ENCODE results near the gene CXCL16.
A peak's percentile ranks its signal among the peaks of the same experiment; 100 is the strongest.

The CXCL16 gene

DNA sequence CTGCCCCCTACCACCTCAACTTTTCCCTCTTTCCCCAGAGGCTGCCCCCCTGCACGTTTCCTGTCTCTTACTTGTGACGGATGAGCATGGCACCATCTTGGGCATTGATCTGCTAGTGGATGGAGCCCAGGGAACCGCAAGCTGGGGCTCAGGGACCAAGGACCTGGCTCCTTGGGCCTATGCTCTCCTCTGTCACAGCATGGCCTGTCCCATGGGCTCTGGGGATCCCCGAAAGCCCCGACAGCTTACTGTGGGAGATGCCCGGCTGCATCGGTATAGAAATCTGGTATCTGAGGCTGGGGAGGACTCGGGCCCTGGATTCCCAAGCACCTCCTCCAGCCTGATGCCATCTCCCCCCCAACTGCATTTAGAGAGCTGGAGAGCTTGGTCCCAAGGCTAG, 1.8 kb upstream of the CXCL16 start:
- H3K9me3 Mint-ChIP-seq (ENCODE audit: low read depth) = no peaks in the 10 kb centered on the region
- H3K36me3 Mint-ChIP-seq = no peaks in the 10 kb centered on the region
- no peak overlapping the region for H3K27ac Mint-ChIP-seq
- peaks cover 19% of the 10 kb centered on the region for H3K4me1 Mint-ChIP-seq (ENCODE audit: low read depth)
- H3K4me3 Mint-ChIP-seq = peak overlapping the region; percentile 11
- no peaks in the 10 kb centered on the region for H3K27me3 Mint-ChIP-seq

DNA sequence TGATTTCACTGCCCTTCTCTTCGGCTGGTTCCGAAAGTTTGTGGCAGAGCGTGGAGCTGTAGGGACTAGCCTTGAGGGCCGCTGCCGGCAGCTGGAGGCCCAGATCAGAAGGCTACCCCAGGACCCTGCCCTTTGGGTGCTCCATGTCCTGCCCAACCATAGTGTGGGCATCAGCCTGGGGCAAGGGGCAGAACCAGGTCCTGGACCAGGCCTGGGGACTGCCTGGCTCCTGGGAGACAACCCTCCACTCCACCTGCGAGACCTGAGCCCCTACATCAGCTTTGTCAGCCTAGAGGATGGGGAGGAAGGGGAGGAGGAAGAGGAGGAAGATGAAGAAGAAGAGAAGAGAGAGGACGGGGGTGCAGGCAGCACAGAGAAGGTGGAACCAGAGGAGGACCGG, 856 bp upstream of the CXCL16 start:
- Mint-ChIP-seq H3K27ac (peak overlapping the region; percentile 75), H3K36me3 (no peaks in the 10 kb centered on the region), H3K9me3 (ENCODE audit: low read depth) (no peaks in the 10 kb centered on the region), H3K4me1 (ENCODE audit: low read depth) (peaks cover 19% of the 10 kb centered on the region), H3K27me3 (no peaks in the 10 kb centered on the region), H3K4me3 (peak overlapping the region; percentile 85)

DNA sequence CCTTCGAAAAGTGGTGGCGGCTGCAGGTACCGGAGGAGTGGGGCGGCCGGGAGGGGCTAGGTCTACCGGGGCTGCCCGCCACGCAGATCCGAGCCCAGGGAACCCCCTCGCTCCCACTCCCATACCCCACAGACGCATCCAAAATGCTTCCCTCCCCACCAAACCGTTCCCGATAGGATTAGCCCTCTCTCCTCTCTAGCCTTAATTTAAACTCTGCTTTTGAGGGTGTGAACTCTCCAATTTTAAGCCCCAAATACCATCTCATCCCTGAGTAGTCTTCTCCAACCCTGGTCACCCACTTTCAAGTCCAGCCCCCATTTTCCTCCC, 260 bp upstream of the CXCL16 start:
- no peaks in the 10 kb centered on the region for H3K9me3 Mint-ChIP-seq (ENCODE audit: low read depth)
- H3K27me3 Mint-ChIP-seq = no peaks in the 10 kb centered on the region

DNA sequence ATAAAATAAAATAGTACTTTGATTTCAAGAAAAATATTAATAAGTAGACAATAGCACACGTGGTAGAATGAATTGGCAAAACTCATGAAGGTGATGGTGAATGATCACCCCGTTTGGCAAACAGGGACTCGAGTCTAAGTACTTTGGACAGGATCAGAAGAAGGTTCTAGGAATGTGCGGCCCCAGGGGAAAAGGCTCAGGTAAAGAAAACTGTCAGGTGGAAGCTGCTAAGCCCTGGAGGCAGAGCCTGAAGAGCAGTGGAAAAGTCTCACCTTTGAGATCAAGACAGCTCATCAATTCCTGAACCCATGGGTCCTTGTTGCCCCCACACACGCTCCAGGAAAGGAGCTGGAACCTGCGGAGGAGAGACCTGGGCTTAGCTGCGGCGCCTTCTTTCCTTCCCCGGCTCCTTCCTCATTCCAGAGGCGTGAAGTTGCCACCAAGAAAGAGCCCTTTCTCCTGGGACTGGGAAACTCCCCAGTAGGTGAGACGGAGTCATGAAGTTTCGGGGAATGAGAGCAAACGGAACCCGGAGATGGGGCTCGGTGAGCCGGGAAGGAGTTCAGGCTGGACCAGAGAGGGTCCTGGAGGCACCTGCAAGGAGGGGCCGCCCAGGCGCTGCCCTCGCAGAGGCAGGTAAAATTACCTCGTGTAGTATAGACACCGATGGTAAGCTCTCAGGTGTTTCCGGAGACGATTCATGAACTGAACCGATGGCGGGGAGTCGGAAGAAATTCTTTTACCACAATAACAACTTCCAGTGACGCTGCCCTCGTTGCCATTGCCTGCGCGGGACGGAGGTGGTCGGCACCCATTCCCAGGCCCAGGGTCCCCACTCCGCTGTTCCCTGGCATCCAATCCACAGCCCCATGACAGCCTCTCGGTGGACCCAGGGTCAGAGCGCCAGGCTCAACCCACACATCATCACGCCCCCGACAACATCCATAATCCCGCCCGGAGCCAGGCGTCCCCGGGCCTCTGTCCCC, 1.3 kb downstream of the CXCL16 start:
- peak overlapping the region; percentile 41 for H3K27ac Mint-ChIP-seq
- no peaks in the 10 kb centered on the region for H3K9me3 Mint-ChIP-seq (ENCODE audit: low read depth)
- peak overlapping the region; percentile 82 for H3K4me3 Mint-ChIP-seq
- H3K36me3 Mint-ChIP-seq = no peaks in the 10 kb centered on the region
- no peaks in the 10 kb centered on the region for H3K27me3 Mint-ChIP-seq
- peaks cover 22% of the 10 kb centered on the region for H3K4me1 Mint-ChIP-seq (ENCODE audit: low read depth)

More for the DNA sequence above, 260 bp upstream of the CXCL16 start:
- peak overlapping the region; percentile 85 for H3K4me3 Mint-ChIP-seq
- peak overlapping the region; percentile 75 for H3K27ac Mint-ChIP-seq
- H3K36me3 Mint-ChIP-seq = no peaks in the 10 kb centered on the region
- peaks cover 16% of the 10 kb centered on the region for H3K4me1 Mint-ChIP-seq (ENCODE audit: low read depth)

DNA sequence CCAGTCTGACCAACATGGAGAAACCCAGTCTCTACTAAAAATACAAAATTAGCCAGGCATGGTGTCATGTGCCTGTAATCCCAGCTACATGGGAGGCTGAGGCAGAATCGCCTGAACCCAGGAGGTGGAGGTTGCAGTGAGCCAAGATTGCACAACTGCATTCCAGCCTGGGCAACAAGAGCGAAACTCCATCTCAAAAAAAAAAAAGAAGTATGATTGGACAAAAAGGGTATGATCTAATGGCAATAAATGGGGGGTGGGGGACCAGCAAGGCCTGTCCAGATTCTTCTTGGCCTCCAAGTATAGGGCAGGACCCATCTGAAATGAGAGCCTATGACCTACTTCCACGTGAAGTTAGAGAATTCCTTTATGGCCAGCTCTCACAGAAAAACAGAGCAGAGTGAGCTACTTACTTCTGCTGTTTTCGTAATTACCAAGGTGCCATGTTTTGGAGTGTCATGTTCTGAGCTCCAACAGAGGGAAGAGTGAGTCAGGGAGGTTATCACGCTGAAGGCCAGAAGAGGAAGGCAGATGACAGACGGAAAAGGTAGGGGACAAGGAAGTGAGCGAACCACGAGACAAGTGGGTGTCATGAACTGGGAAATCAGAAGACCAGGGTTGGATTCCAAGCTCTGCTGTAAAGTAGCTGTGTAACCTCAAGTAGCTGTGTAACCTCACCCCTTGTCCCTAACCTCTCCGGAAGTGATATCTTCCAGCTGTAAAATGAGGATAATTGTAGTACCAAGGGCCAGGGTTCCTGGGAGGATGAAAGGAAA, 3.7 kb downstream of the CXCL16 start:
- H3K27me3 Mint-ChIP-seq = no peaks in the 10 kb centered on the region
- no peaks in the 10 kb centered on the region for H3K9me3 Mint-ChIP-seq (ENCODE audit: low read depth)
- H3K36me3 Mint-ChIP-seq = no peaks in the 10 kb centered on the region
- no peak overlapping the region for H3K27ac Mint-ChIP-seq
- H3K4me1 Mint-ChIP-seq (ENCODE audit: low read depth) = peaks cover 34% of the 10 kb centered on the region
- H3K4me3 Mint-ChIP-seq = no peak overlapping the region

DNA sequence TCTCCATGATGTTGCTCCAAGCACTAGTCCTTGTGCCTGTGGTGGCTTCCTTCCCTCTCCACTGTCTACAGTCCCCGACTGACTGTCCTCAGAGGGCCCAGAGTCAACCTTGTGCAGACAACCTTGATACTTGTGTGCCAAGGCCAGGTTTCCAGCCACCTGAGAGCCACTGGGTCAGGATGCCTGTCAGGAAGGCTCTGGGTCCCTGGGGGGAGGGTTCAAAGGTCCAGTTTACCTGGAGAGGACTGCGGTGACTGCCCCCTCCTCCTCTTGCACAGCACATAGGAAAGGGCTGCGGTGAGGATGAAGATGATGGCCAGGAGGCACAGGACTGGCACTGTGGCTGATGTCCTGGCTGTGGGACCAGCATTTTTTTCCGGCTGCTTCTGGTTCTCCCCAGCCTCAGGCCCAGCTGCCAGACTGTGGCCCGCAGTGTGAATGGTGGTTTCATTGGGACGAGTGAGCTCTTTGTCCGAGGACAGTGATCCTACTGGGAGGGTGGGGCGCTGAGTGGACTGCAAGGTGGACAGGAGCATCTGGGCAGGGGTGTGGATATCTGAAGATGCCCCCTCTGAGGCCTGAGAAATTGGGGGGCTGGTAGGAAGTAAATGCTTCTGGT, 4.8 kb downstream of the CXCL16 start:
- Mint-ChIP-seq H3K9me3 (ENCODE audit: low read depth) (no peaks in the 10 kb centered on the region), H3K27ac (no peak overlapping the region), H3K36me3 (no peaks in the 10 kb centered on the region), H3K4me1 (ENCODE audit: low read depth) (peaks cover 36% of the 10 kb centered on the region), H3K4me3 (no peak overlapping the region), H3K27me3 (no peaks in the 10 kb centered on the region)

DNA sequence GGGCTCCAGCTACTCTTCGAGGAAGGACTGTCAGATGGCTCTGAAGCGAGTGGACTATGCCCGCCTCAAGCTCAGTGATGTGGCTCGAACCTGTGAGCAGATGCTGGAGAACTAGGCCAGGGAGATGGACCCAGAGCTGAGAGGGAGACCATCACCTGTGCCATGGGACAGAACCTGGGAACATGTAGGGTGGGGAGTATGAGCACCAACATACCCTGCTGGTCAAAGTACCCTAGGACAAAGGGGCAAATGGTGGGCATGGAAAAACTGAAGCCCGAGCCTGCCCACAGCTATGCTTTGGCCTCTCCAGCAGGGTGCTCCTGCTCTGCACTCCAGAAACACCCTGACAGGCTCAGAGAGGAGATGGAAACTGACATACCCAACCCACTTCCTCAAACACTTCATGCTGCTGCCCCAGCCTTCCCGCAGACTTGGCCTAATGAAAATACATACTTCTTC, 6.6 kb downstream of the CXCL16 start:
- peaks cover 28% of the 10 kb centered on the region for H3K4me1 Mint-ChIP-seq (ENCODE audit: low read depth)
- H3K4me3 Mint-ChIP-seq = peak overlapping the region; percentile 51
- no peaks in the 10 kb centered on the region for H3K27me3 Mint-ChIP-seq
- peak overlapping the region; percentile 75 for H3K27ac Mint-ChIP-seq
- H3K9me3 Mint-ChIP-seq (ENCODE audit: low read depth) = no peaks in the 10 kb centered on the region
- H3K36me3 Mint-ChIP-seq = no peaks in the 10 kb centered on the region

DNA sequence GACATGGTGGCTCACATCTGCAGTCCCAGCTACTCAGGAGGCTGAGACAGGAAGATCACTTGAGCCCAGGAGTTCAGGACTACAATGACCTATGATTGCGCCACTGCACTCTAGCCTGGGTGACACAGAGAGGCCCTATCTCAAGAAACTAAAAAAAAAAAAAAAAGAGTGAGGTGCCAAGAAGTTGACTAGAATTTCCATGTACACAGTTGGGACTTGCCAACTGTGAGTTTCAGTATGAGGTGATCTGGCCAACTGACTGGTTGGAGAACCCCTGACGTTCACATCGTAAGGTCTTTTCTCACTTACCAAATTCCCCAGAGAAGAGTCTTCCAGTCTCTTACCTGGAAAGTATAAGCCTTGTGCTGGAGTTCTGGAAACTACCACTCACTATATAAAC, 11.6 kb downstream of the CXCL16 start:
- H3K4me3 Mint-ChIP-seq = no peak overlapping the region
- H3K27ac Mint-ChIP-seq = peak overlapping the region; percentile 22

DNA sequence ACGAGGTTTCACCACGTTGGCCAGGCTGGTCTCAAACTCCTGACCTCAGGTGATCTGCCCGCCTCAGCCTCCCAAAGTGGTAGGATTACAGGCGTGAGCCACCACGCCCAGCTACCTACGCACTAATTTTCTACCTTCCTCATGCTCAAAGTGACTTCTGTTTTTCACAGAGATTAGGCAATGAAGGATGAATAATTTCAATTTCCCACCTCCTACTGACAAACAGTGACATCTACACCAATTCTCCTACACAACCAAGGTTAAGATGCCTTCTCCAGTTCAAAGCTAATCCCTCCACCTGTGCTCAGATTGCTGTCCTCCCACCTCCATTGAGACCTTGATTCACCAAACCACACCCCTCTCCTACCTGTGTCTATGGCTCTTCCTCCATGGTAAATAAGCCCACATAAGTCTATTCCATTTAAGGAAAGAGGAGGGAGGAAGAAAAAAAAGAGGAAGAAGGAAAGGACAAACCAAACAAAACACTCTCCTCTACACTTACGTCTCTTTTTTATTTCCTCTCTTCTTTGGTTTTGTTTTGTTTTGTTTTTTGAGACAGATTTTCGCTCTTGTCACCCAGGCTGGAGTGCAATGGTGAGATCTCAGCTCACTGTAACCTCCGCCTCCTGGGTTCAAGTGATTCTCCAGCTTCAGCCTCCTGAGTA, 13.9 kb downstream of the CXCL16 start:
- Mint-ChIP-seq H3K4me3 (no peak overlapping the region), H3K27ac (no peak overlapping the region), H3K9me3 (ENCODE audit: low read depth) (no peaks in the 10 kb centered on the region), H3K27me3 (no peaks in the 10 kb centered on the region), H3K4me1 (ENCODE audit: low read depth) (peaks cover 8% of the 10 kb centered on the region), H3K36me3 (no peaks in the 10 kb centered on the region)

More for the DNA sequence above, 11.6 kb downstream of the CXCL16 start:
- Mint-ChIP-seq H3K9me3 (ENCODE audit: low read depth) (no peaks in the 10 kb centered on the region), H3K36me3 (no peaks in the 10 kb centered on the region), H3K27me3 (no peaks in the 10 kb centered on the region), H3K4me1 (ENCODE audit: low read depth) (peaks cover 19% of the 10 kb centered on the region)

DNA sequence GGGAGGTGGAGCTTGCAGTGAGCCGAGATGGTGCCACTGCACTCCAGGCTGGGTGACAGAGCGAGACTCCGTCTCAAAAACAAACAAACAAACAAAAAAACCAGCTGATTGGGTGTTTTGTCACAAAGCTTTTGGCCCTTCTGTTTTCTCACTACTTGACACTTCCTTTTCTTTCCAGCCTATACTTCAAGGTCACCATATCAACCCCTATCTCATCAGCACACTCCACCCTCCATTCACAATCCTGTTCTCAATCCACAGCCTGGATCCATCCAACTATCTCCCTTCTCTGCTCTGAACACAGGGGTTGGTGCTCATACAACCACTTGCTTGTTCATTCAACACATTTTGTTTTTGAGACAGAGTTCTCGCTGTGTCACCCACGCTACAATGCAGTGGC, 15.1 kb downstream of the CXCL16 start:
- no peaks in the 10 kb centered on the region for H3K27me3 Mint-ChIP-seq
- no peaks in the 10 kb centered on the region for H3K36me3 Mint-ChIP-seq
- no peak overlapping the region for H3K27ac Mint-ChIP-seq
- H3K9me3 Mint-ChIP-seq (ENCODE audit: low read depth) = no peaks in the 10 kb centered on the region
- H3K4me1 Mint-ChIP-seq (ENCODE audit: low read depth) = peaks cover 4% of the 10 kb centered on the region
- H3K4me3 Mint-ChIP-seq = no peak overlapping the region

DNA sequence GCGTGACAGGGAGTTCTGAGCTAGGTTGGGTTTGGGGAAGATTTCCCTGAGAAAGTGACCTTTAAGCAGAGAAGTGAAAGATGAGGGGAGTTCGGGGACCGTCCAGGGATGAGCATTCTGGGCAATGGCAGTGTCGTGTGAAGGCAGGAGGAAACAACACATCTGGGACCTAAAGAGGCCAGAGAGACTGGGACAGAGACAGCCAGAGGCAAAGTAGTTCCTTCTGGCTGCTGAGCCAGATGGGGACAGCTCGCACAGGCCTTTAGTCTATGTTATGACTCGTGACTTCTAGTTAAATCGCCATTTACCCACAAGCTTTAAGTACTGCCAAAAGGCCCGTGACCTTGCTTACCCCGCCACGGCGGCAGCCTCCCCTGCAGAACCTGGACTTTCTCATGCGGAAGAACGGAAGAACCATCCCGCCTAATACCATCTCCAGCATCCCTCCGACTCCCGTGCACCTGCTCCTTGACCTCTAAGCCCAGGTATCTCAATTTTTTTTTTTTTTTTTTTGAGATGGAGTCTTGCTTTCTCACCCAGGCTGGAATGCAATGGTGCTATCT, 17.0 kb downstream of the CXCL16 start:
- H3K4me3 Mint-ChIP-seq = no peak overlapping the region
- no peak overlapping the region for H3K27ac Mint-ChIP-seq
- no peaks in the 10 kb centered on the region for H3K27me3 Mint-ChIP-seq
- H3K9me3 Mint-ChIP-seq (ENCODE audit: low read depth) = no peaks in the 10 kb centered on the region
- H3K4me1 Mint-ChIP-seq (ENCODE audit: low read depth) = peaks cover 4% of the 10 kb centered on the region
- no peaks in the 10 kb centered on the region for H3K36me3 Mint-ChIP-seq

DNA sequence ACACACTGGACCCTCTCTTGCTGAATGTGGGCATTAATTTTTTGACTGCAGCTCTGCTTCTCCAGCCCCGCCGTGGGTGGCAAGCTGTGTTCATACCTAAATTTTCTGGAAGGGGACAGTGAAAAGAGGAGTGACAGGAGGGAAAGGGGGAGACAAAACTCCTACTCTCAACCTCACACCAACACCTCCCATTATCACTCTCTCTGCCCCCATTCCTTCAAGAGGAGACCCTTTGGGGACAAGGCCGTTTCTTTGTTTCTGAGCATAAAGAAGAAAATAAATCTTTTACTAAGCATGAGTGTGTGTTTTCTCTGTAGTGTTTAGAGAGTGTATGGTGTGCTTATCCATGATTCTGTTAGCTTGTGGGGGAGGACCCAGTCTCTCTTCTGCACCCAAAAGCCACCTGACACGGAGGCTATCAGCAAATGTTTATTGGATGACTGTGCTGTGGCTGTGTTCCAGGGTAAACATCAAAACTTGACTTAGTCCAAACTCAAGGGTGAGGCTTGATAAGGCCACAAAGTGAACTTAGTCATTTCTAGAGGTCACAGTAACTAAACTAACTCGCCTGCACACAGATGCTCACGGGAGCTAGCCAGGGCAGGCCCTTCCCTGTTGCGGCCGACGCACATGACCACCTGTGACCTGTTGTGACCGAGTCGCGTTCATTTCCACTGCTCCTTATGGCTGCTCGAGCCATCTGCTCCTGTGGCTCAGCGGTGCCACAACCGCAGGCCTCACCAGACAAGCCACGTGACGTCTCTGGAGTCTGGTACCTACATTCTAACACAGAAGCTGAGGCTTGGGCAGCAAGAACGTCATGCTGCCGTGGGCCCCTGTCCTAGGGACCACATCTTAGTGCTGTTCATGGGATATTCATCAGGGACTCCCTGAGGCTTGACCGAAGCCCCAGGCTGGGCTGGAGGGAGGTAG, 18.3 kb downstream of the CXCL16 start:
- H3K36me3 Mint-ChIP-seq = no peaks in the 10 kb centered on the region
- H3K4me3 Mint-ChIP-seq = no peak overlapping the region
- H3K4me1 Mint-ChIP-seq (ENCODE audit: low read depth) = peaks cover 9% of the 10 kb centered on the region
- H3K27me3 Mint-ChIP-seq = no peaks in the 10 kb centered on the region
- H3K27ac Mint-ChIP-seq = no peak overlapping the region
- H3K9me3 Mint-ChIP-seq (ENCODE audit: low read depth) = no peaks in the 10 kb centered on the region

DNA sequence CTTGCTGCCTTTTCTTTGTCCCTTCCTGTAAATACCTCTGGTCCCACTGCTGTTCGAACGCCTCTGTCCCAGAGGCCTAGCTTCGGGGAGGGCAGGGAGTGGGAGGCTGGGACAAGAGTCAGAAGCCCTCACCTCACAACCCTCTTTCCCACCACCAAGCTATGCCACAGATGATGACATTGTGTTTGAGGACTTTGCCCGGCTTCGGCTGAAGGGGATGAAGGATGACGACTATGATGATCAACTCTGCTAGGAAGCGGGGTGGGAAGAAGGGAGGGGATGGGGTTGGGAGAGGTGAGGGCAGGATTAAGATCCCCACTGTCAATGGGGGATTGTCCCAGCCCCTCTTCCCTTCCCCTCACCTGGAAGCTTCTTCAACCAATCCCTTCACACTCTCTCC, 18.9 kb downstream of the CXCL16 start:
- no peak overlapping the region for H3K27ac Mint-ChIP-seq
- H3K4me3 Mint-ChIP-seq = no peak overlapping the region
- peaks cover 12% of the 10 kb centered on the region for H3K4me1 Mint-ChIP-seq (ENCODE audit: low read depth)
- no peaks in the 10 kb centered on the region for H3K9me3 Mint-ChIP-seq (ENCODE audit: low read depth)
- H3K36me3 Mint-ChIP-seq = no peaks in the 10 kb centered on the region
- H3K27me3 Mint-ChIP-seq = no peaks in the 10 kb centered on the region
